Kidney tubule cell (primary cell): ENCODE results near the gene EBPL.
"Not testable (repeated sequence)": the region's sequence is repeated elsewhere in the genome, so short reads cannot be mapped to it uniquely, and the experiment has no call there.

ENCODE experiments used
- DNase-seq: peaks from one replicate; pipeline ENCODE4 v3.0.0-alpha.2; 2018; ENCODE audit warnings: low spot score

The EBPL gene

GRCh38 chr13:49690995-49691784 is at the start of gene EBPL:
EBPL (minus strand) TSS chr13:49691486; CDS start chr13:49691424, 62 bp downstream.
- peak; percentile 91 for DNase-seq

- no peak for DNase-seq
Observed at GRCh38 chr13:49740870-49741269, 49.6 kb upstream of the EBPL start.

GRCh38 chr13:49739498-49740187 is 48.4 kb upstream of the EBPL start:
- DNase-seq, result no peak

GRCh38 chr13:49733181-49733951 is 42.1 kb upstream of the EBPL start:
- DNase-seq, result peak; percentile 59

- peak; percentile 46 for DNase-seq
Observed at GRCh38 chr13:49731766-49732165, 40.5 kb upstream of the EBPL start.

- DNase-seq, result no peak
Observed at GRCh38 chr13:49716615-49717014, 25.3 kb upstream of the EBPL start.

- DNase-seq, result no peak
Observed at GRCh38 chr13:49714757-49715156, 23.5 kb upstream of the EBPL start.

GRCh38 chr13:49711218-49711863 is 20.1 kb upstream of the EBPL start:
- DNase-seq, result peak; percentile 23

GRCh38 chr13:49704264-49704663 is 13.0 kb upstream of the EBPL start:
- DNase-seq, result not testable (repeated sequence)

- no peak for DNase-seq
Observed at GRCh38 chr13:49701491-49701890, 10.2 kb upstream of the EBPL start.

GRCh38 chr13:49697468-49697867 is 6.2 kb upstream of the EBPL start:
- no peak for DNase-seq

- no peak for DNase-seq
Observed at GRCh38 chr13:49694446-49694845, 3.2 kb upstream of the EBPL start.

GRCh38 chr13:49693877-49694276 is 2.6 kb upstream of the EBPL start:
- no peak for DNase-seq

- DNase-seq, result no peak
Observed at GRCh38 chr13:49693191-49693733, 2.0 kb upstream of the EBPL start.

- peak; percentile 54 for DNase-seq
Observed at GRCh38 chr13:49690133-49690994, 922 bp downstream of the EBPL start.

GRCh38 chr13:49683489-49683888 is 7.8 kb downstream of the EBPL start:
- no peak for DNase-seq

GRCh38 chr13:49681842-49682435 is 9.3 kb downstream of the EBPL start:
- peak; percentile 41 for DNase-seq

GRCh38 chr13:49679246-49679645 is 12.0 kb downstream of the EBPL start:
- peak; percentile 19 for DNase-seq

GRCh38 chr13:49678191-49678914 is 12.9 kb downstream of the EBPL start:
- no peak for DNase-seq
